ENCODE results near the gene RFPL3.

DNA sequence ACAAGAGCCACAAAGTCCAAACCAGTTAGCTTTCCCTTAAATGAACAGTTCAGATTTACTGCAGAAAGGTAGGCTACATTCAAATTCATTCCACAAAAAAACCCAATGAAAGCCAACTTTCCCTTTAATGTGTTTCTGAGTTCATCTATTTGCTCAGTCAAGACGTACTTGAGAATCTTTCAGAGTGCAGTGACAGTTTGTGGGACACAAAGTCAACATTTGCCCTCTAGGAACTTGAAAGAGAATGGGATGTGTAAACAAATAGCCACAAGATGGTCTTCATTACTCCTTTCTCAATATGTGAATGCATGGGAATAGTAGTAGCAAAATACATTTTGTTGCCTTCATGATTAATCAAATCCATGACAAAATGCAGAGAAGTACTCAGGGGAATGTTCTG lies 38.6 kb downstream of the RFPL3 start:
- no peak for TF ChIP-seq POLR2A (IDR thresholded peaks at IDR 0.05)
- TF ChIP-seq, protein P1, sequence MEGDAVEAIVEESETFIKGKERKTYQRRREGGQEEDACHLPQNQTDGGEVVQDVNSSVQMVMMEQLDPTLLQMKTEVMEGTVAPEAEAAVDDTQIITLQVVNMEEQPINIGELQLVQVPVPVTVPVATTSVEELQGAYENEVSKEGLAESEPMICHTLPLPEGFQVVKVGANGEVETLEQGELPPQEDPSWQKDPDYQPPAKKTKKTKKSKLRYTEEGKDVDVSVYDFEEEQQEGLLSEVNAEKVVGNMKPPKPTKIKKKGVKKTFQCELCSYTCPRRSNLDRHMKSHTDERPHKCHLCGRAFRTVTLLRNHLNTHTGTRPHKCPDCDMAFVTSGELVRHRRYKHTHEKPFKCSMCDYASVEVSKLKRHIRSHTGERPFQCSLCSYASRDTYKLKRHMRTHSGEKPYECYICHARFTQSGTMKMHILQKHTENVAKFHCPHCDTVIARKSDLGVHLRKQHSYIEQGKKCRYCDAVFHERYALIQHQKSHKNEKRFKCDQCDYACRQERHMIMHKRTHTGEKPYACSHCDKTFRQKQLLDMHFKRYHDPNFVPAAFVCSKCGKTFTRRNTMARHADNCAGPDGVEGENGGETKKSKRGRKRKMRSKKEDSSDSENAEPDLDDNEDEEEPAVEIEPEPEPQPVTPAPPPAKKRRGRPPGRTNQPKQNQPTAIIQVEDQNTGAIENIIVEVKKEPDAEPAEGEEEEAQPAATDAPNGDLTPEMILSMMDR (IDR thresholded peaks at IDR 0.05), result no peak

Measured in Peyer's patch (tissue), 4 donors.